ENCODE measurements around the gene ADCY4. TPM values are rescaled to one million over a fixed set of nuclear protein-coding genes. Genes with fewer than 3 reads are reported as not detected.
A peak's percentile ranks its signal among the peaks of the same experiment; 100 is the strongest.

The ADCY4 gene
- total and polyA plus RNA-seq, 3 donors from 2014 or later, result 10.0 to 23.1 (median 13.9) TPM

DNA sequence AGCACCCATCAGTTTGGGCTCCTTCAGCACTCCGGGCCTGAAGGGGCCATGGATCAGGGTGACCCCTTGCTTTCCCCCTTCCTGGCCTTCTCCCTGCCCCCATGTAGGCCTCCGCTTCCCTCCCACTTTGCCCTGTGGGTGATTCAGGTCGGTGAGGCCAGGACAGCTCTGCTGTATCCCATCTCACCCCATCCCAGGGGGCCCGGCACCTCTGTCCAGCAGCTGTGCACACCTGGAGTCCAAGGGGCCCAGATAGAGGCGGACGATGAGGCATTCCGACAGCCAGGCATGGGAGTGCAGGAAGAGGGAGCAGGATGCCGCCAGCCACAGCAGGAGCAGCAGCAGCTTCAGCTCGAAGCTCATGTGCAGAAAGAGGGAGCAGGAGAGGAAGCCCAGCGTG, 12.2 kb downstream of the ADCY4 start:
- Histone ChIP-seq H3K9me3 (no peaks in the 10 kb centered on the region), H3K4me1 (no peaks in the 10 kb centered on the region), H3K4me3 (no peak overlapping the region), H3K27ac (no peak overlapping the region), H3K36me3 (ENCODE audit: low read depth, missing control alignments) (no peaks in the 10 kb centered on the region), H3K27me3 (no peaks in the 10 kb centered on the region)
- 81 to 85% methylated on average over 8 to 10 of the region's 10 CpGs for WGBS, 2 donors
- TF ChIP-seq POLR2A (IDR thresholded peaks at IDR 0.05) (no peak), CTCF (IDR thresholded peaks at IDR 0.05) (no peak)
- intact Hi-C loops (cut with DNase I; ENCODE audit: low total_unique reads), result no loop called here
- DNase-seq, result no peak

- no peaks in the 10 kb centered on the region for H3K9me3 ChIP-seq
- peaks cover 3% of the 10 kb centered on the region for H3K4me1 ChIP-seq
- no peaks in the 10 kb centered on the region for H3K27me3 ChIP-seq
- DNase-seq, result no peak
- no peaks in the 10 kb centered on the region for H3K36me3 ChIP-seq (ENCODE audit: low read depth, missing control alignments)
- H3K4me3 ChIP-seq, result no peak overlapping the region
- intact Hi-C loops (cut with DNase I; ENCODE audit: low total_unique reads), result no loop called here
- no peak overlapping the region for H3K27ac ChIP-seq
- WGBS, 2 donors, result 74 to 81% methylated on average over 14 of the region's 14 CpGs
- TF ChIP-seq POLR2A (IDR thresholded peaks at IDR 0.05) (no peak), CTCF (IDR thresholded peaks at IDR 0.05) (no peak)
Observed at GRCh38 chr14:24321212-24321975, 13.5 kb downstream of the ADCY4 start.

DNA sequence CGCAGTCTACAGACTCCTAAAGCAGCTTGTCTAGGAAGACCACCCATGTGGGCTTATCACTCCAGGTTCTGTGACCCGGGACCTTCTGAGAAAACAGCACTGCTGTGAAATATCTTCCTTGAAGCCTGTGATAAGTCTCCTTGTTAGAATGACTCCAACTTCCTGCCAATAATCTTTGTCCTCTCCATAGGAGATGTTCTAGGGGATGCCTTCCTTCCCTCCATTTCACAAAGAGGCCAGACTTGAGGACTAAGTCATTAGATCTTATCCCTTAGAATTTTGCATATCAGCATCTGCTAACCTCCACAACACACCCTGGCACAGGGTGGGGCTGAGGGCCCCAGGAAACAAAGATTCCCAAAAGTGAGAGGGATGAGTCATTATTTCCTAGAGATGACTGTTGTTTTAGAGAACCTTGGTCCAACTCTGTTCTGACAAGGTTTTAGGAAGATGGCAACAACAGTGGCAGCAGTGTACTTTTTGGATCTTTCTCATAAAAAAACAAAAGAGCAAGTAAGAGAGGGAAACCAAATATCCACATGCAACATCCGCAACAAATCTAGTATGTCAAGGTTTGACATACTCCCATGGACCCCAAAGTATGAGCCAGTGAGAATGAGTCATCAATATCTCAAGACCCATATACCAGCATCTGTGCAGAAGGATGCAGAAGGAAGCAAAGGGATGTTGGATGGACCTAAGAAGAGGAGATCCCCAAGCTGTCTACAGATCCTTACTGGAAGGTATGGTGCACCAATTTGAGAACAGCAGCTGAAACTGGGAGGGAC, 17.5 kb downstream of the ADCY4 start:
- intact Hi-C loops (cut with DNase I; ENCODE audit: low total_unique reads), result no loop called here
- WGBS, 2 donors, result 60 to 76% methylated on average over 3 of the region's 3 CpGs

DNA sequence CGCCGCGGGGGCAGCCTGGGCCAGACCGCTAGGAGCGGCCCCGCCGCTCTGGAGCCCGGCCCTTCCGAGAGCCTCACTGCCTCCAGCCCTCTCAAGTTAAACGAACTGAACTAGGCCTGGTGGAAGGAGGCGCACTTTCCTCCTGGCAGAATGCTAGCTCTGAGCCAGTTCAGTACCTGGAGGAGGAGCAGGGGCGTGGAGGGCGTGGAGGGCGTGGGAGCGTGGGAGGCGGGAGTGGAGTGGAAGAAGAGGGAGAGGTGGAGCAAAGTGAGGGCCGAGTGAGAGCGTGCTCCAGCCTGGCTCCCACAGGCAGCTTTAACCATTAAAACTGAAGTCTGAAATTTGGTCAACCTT, 18.3 kb downstream of the ADCY4 start:
- peaks cover 4% of the 10 kb centered on the region for H3K4me1 ChIP-seq
- no peaks in the 10 kb centered on the region for H3K27me3 ChIP-seq
- WGBS, 2 donors, result 23 to 42% methylated on average over 18 of the region's 18 CpGs
- intact Hi-C loops (cut with DNase I; ENCODE audit: low total_unique reads), result no loop called here
- H3K4me3 ChIP-seq, result peak overlapping the region in 1 of 2 donors; percentile 34
- no peak for DNase-seq
- no peak for TF ChIP-seq CTCF (IDR thresholded peaks at IDR 0.05)
- TF ChIP-seq POLR2A (IDR thresholded peaks at IDR 0.05), result no peak
- no peaks in the 10 kb centered on the region for H3K9me3 ChIP-seq
- H3K36me3 ChIP-seq (ENCODE audit: low read depth, missing control alignments), result no peaks in the 10 kb centered on the region
- no peak overlapping the region for H3K27ac ChIP-seq

More for the DNA sequence above, 17.5 kb downstream of the ADCY4 start:
- Histone ChIP-seq H3K27ac (no peak overlapping the region), H3K9me3 (no peaks in the 10 kb centered on the region), H3K4me1 (peaks cover 3% of the 10 kb centered on the region), H3K27me3 (no peaks in the 10 kb centered on the region), H3K36me3 (ENCODE audit: low read depth, missing control alignments) (no peaks in the 10 kb centered on the region), H3K4me3 (no peak overlapping the region)
- TF ChIP-seq CTCF (IDR thresholded peaks at IDR 0.05), result no peak
- no peak for TF ChIP-seq POLR2A (IDR thresholded peaks at IDR 0.05)
- DNase-seq, result no peak

Data from testis (tissue), 3 donors.